Measurements from ENCODE around the gene CA10. TPM values are rescaled to one million over a fixed set of nuclear protein-coding genes. Genes with fewer than 3 reads are reported as not detected.

Gene CA10
- total RNA-seq, 1 donor from 2014 or later = not detected

DNA sequence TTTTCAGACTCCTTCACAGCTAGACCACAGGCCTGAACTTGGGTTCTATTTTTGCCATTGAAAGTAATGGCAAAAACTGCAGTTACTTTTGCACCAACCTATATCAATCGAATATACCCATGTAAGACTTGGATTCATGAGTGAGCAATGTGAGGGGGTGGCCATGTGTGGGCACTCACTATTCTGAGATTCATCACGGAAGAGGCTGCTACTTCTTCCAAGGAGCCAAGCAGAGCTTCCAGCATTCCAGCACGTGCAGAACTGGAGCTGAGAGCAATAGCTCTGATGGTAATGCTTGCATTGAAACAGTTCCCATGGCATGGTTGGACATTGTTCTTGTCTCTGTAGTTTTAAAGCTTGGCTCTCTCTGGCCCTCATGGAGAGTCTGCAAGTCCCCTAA, 327.6 kb downstream of the CA10 start:
- H3K27me3 Mint-ChIP-seq (ENCODE audit: unreplicated experiment) = peaks cover 3% of the 10 kb centered on the region
- H3K27ac Mint-ChIP-seq (ENCODE audit: unreplicated experiment) = no peak overlapping the region
- DNase-seq (ENCODE audit: extremely low spot score, unreplicated experiment) = no peak
- no peaks in the 10 kb centered on the region for H3K36me3 Mint-ChIP-seq (ENCODE audit: unreplicated experiment)
- TF ChIP-seq, protein P1, sequence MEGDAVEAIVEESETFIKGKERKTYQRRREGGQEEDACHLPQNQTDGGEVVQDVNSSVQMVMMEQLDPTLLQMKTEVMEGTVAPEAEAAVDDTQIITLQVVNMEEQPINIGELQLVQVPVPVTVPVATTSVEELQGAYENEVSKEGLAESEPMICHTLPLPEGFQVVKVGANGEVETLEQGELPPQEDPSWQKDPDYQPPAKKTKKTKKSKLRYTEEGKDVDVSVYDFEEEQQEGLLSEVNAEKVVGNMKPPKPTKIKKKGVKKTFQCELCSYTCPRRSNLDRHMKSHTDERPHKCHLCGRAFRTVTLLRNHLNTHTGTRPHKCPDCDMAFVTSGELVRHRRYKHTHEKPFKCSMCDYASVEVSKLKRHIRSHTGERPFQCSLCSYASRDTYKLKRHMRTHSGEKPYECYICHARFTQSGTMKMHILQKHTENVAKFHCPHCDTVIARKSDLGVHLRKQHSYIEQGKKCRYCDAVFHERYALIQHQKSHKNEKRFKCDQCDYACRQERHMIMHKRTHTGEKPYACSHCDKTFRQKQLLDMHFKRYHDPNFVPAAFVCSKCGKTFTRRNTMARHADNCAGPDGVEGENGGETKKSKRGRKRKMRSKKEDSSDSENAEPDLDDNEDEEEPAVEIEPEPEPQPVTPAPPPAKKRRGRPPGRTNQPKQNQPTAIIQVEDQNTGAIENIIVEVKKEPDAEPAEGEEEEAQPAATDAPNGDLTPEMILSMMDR (IDR thresholded peaks at IDR 0.05) = no peak
- no peaks in the 10 kb centered on the region for H3K4me1 Mint-ChIP-seq (ENCODE audit: unreplicated experiment)
- H3K4me3 Mint-ChIP-seq (ENCODE audit: unreplicated experiment) = no peak overlapping the region
- H3K9me3 Mint-ChIP-seq (ENCODE audit: unreplicated experiment) = no peaks in the 10 kb centered on the region

DNA sequence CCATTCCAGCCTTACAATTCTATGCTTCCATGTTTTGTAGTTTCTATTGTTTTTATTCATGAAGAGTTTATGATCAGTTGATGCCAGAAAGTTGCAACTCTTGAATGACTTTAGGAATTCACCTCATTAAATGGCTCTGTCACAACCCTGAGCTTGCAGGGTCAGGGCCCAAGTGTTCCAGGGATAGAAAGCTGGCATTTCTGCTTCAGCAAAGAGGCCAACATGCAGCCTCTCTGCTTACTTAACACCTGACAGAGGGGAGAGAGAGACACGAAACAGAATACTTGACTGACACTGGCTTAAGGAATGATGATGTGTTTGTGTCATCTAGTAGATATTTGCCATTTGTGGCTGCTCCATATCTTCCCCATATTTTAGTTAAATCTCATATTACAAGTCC, 328.1 kb downstream of the CA10 start:
- Mint-ChIP-seq H3K36me3 (ENCODE audit: unreplicated experiment) (no peaks in the 10 kb centered on the region), H3K9me3 (ENCODE audit: unreplicated experiment) (no peaks in the 10 kb centered on the region), H3K4me1 (ENCODE audit: unreplicated experiment) (no peaks in the 10 kb centered on the region), H3K4me3 (ENCODE audit: unreplicated experiment) (no peak overlapping the region), H3K27ac (ENCODE audit: unreplicated experiment) (no peak overlapping the region), H3K27me3 (ENCODE audit: unreplicated experiment) (no peaks in the 10 kb centered on the region)
- TF ChIP-seq, protein P1 (IDR thresholded peaks at IDR 0.05) = no peak
- DNase-seq (ENCODE audit: extremely low spot score, unreplicated experiment) = no peak

DNA sequence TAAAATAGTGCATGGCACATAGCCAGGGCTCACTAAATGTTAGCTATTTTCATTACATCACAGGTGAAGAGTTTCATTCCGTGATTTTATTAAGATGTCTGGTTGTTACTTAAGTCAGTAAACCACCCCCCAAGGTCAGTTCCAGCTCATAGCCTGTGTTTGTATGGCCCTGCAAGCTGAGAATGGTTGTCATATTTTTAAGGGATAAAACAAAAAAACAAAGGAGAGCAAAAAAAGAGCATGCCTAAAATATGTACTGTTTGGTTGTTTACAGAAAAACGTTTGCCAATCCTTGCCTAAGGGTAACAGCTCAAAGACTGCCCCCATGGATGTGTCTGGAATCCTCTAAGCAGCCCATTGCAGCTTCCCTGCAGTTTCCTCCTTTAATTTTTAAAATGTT, 329.6 kb downstream of the CA10 start:
- Mint-ChIP-seq H3K27me3 (ENCODE audit: unreplicated experiment) (no peaks in the 10 kb centered on the region), H3K4me1 (ENCODE audit: unreplicated experiment) (no peaks in the 10 kb centered on the region), H3K27ac (ENCODE audit: unreplicated experiment) (no peak overlapping the region), H3K36me3 (ENCODE audit: unreplicated experiment) (no peaks in the 10 kb centered on the region), H3K9me3 (ENCODE audit: unreplicated experiment) (no peaks in the 10 kb centered on the region), H3K4me3 (ENCODE audit: unreplicated experiment) (no peak overlapping the region)
- TF ChIP-seq, protein P1 (IDR thresholded peaks at IDR 0.05) = no peak
- no peak for DNase-seq (ENCODE audit: extremely low spot score, unreplicated experiment)

DNA sequence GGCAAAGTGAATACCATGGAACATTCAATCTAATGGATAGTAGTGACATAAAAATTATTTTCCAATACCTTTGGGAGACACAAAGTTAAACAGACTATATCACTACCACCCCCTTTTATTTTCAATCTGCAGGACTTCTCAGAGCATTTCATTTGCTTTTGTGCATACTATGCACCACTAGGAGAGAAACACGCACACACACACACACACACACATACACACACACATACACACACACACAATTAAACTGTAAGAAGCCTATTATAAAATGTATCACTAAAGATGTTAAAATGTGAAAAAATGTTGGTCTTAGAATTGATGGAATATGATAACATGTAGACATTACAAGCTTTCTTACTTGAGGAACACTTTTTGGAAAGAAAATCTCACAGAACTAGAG, 331.4 kb downstream of the CA10 start:
- H3K4me1 Mint-ChIP-seq (ENCODE audit: unreplicated experiment) = no peaks in the 10 kb centered on the region
- no peak overlapping the region for H3K4me3 Mint-ChIP-seq (ENCODE audit: unreplicated experiment)
- no peaks in the 10 kb centered on the region for H3K27me3 Mint-ChIP-seq (ENCODE audit: unreplicated experiment)
- DNase-seq (ENCODE audit: extremely low spot score, unreplicated experiment) = no peak
- no peaks in the 10 kb centered on the region for H3K36me3 Mint-ChIP-seq (ENCODE audit: unreplicated experiment)
- TF ChIP-seq, protein P1 (IDR thresholded peaks at IDR 0.05) = no peak
- H3K9me3 Mint-ChIP-seq (ENCODE audit: unreplicated experiment) = no peaks in the 10 kb centered on the region
- no peak overlapping the region for H3K27ac Mint-ChIP-seq (ENCODE audit: unreplicated experiment)

DNA sequence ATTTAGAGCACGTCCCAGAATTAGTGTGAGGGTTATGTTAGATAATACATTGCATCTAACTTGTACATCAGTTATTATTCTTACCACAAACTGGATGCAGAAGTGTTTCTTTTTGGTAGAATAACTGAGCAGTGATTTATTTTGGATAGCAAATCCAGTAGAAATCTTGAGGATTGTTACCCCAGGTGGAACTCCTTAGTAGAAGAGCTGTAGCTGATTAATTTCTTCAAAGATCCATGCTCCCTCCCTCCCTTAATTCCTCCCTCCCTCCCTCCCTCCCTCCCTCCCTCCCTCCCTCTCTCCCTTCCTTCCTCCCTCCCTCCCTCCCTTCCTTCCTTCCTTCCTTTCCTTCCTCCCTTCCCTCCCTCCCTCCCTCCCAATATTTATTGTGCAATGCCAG, 337.7 kb downstream of the CA10 start:
- no peaks in the 10 kb centered on the region for H3K4me1 Mint-ChIP-seq (ENCODE audit: unreplicated experiment)
- no peaks in the 10 kb centered on the region for H3K9me3 Mint-ChIP-seq (ENCODE audit: unreplicated experiment)
- no peak overlapping the region for H3K4me3 Mint-ChIP-seq (ENCODE audit: unreplicated experiment)
- TF ChIP-seq, protein P1 (IDR thresholded peaks at IDR 0.05) = no peak
- DNase-seq (ENCODE audit: extremely low spot score, unreplicated experiment) = no peak
- no peak overlapping the region for H3K27ac Mint-ChIP-seq (ENCODE audit: unreplicated experiment)
- no peaks in the 10 kb centered on the region for H3K27me3 Mint-ChIP-seq (ENCODE audit: unreplicated experiment)
- H3K36me3 Mint-ChIP-seq (ENCODE audit: unreplicated experiment) = no peaks in the 10 kb centered on the region

Data from osteocyte (in vitro differentiated cells).